ENCODE measurements around the gene IER2. TPM values are rescaled to one million over a fixed set of nuclear protein-coding genes. Genes with fewer than 3 reads are reported as not detected.
"Not testable (repeated sequence)": the region's sequence is repeated elsewhere in the genome, so short reads cannot be mapped to it uniquely, and the experiment has no call there.

IER2 gene
- total RNA-seq, 3 donors from 2014 or later, result 99.4 to 113 (median 110) TPM

GRCh38 chr19:13146763-13147563 lies 3.2 kb upstream of the IER2 start:
- no peaks in the 10 kb centered on the region for H3K27me3 Mint-ChIP-seq (ENCODE audit: low read depth)
- ATAC-seq, result no peak
- H3K4me1 Mint-ChIP-seq (ENCODE audit: low read depth), result peaks cover 26% of the 10 kb centered on the region
- no peaks in the 10 kb centered on the region for H3K9me3 Mint-ChIP-seq
- H3K4me3 Mint-ChIP-seq, result no peak overlapping the region
- H3K36me3 Mint-ChIP-seq (ENCODE audit: insufficient read depth), result peaks cover 7% of the 10 kb centered on the region
- no peak for DNase-seq

GRCh38 chr19:13149173-13149627 lies 1.0 kb upstream of the IER2 start:
- Mint-ChIP-seq H3K36me3 (ENCODE audit: insufficient read depth) (peaks cover 12% of the 10 kb centered on the region), H3K4me1 (ENCODE audit: low read depth) (peaks cover 26% of the 10 kb centered on the region), H3K4me3 (peak overlapping the region; percentile 99)
- not testable (repeated sequence) for H3K27me3 Mint-ChIP-seq (ENCODE audit: low read depth); ATAC-seq; H3K9me3 Mint-ChIP-seq; DNase-seq

GRCh38 chr19:13149628-13150186 lies 504 bp upstream of the IER2 start:
- Mint-ChIP-seq H3K36me3 (ENCODE audit: insufficient read depth) (peaks cover 15% of the 10 kb centered on the region), H3K4me1 (ENCODE audit: low read depth) (peaks cover 26% of the 10 kb centered on the region), H3K27me3 (ENCODE audit: low read depth) (no peaks in the 10 kb centered on the region), H3K9me3 (no peaks in the 10 kb centered on the region), H3K4me3 (peak overlapping the region; percentile 99)
- DNase-seq (no peak), ATAC-seq (peak; percentile 2)

GRCh38 chr19:13150931-13151604 lies 857 bp downstream of the IER2 start:
- DNase-seq, result peak; percentile 18
- Mint-ChIP-seq H3K9me3 (no peaks in the 10 kb centered on the region), H3K4me3 (peak overlapping the region; percentile 99), H3K27me3 (ENCODE audit: low read depth) (no peaks in the 10 kb centered on the region), H3K4me1 (ENCODE audit: low read depth) (peaks cover 31% of the 10 kb centered on the region), H3K36me3 (ENCODE audit: insufficient read depth) (peaks cover 18% of the 10 kb centered on the region)
- peak; percentile 2 to 5 for ATAC-seq

GRCh38 chr19:13151605-13152355 lies 1.6 kb downstream of the IER2 start:
- DNase-seq (peak; percentile 95), ATAC-seq (peak; percentile 57 to 59)
- H3K4me3 Mint-ChIP-seq, result peak overlapping the region; percentile 99
- H3K4me1 Mint-ChIP-seq (ENCODE audit: low read depth), result peaks cover 36% of the 10 kb centered on the region
- H3K36me3 Mint-ChIP-seq (ENCODE audit: insufficient read depth), result peaks cover 18% of the 10 kb centered on the region
- H3K9me3 Mint-ChIP-seq, result no peaks in the 10 kb centered on the region
- no peaks in the 10 kb centered on the region for H3K27me3 Mint-ChIP-seq (ENCODE audit: low read depth)

GRCh38 chr19:13152356-13152973 lies 2.3 kb downstream of the IER2 start:
- DNase-seq, result no peak
- Mint-ChIP-seq H3K4me1 (ENCODE audit: low read depth) (peaks cover 37% of the 10 kb centered on the region), H3K9me3 (no peaks in the 10 kb centered on the region)

GRCh38 chr19:13152974-13153568 lies 2.9 kb downstream of the IER2 start:
- peaks cover 41% of the 10 kb centered on the region for H3K4me1 Mint-ChIP-seq (ENCODE audit: low read depth)
- H3K9me3 Mint-ChIP-seq, result no peaks in the 10 kb centered on the region
- no peaks in the 10 kb centered on the region for H3K27me3 Mint-ChIP-seq (ENCODE audit: low read depth)
- peak; percentile 98 for DNase-seq
- ATAC-seq, result peak; percentile 34 to 35
- H3K4me3 Mint-ChIP-seq, result peak overlapping the region; percentile 99
- peaks cover 18% of the 10 kb centered on the region for H3K36me3 Mint-ChIP-seq (ENCODE audit: insufficient read depth)

More at GRCh38 chr19:13152356-13152973, 2.3 kb downstream of the IER2 start:
- H3K4me3 Mint-ChIP-seq, result peak overlapping the region; percentile 99
- no peaks in the 10 kb centered on the region for H3K27me3 Mint-ChIP-seq (ENCODE audit: low read depth)
- ATAC-seq, result peak; percentile 11 to 13
- peaks cover 18% of the 10 kb centered on the region for H3K36me3 Mint-ChIP-seq (ENCODE audit: insufficient read depth)

GRCh38 chr19:13153569-13154240 lies 3.5 kb downstream of the IER2 start:
- H3K9me3 Mint-ChIP-seq, result no peaks in the 10 kb centered on the region
- peaks cover 18% of the 10 kb centered on the region for H3K36me3 Mint-ChIP-seq (ENCODE audit: insufficient read depth)
- peak overlapping the region; percentile 99 for H3K4me3 Mint-ChIP-seq
- no peak for ATAC-seq
- H3K27me3 Mint-ChIP-seq (ENCODE audit: low read depth), result no peaks in the 10 kb centered on the region
- H3K4me1 Mint-ChIP-seq (ENCODE audit: low read depth), result peaks cover 43% of the 10 kb centered on the region
- DNase-seq, result peak; percentile 13

- Mint-ChIP-seq H3K4me3 (peak overlapping the region; percentile 99), H3K9me3 (no peaks in the 10 kb centered on the region), H3K27me3 (ENCODE audit: low read depth) (no peaks in the 10 kb centered on the region), H3K36me3 (ENCODE audit: insufficient read depth) (peaks cover 18% of the 10 kb centered on the region), H3K4me1 (ENCODE audit: low read depth) (peaks cover 39% of the 10 kb centered on the region)
- DNase-seq (peak; percentile 52), ATAC-seq (no peak)
Observed at GRCh38 chr19:13154241-13154778, 4.1 kb downstream of the IER2 start.

GRCh38 chr19:13154911-13155471 lies 4.8 kb downstream of the IER2 start:
- H3K4me3 Mint-ChIP-seq, result peak overlapping the region; percentile 99
- H3K27me3 Mint-ChIP-seq (ENCODE audit: low read depth), result no peaks in the 10 kb centered on the region
- DNase-seq (peak; percentile 72), ATAC-seq (peak; percentile 15 to 17)
- no peaks in the 10 kb centered on the region for H3K9me3 Mint-ChIP-seq
- H3K4me1 Mint-ChIP-seq (ENCODE audit: low read depth), result peaks cover 40% of the 10 kb centered on the region
- H3K36me3 Mint-ChIP-seq (ENCODE audit: insufficient read depth), result peaks cover 18% of the 10 kb centered on the region

GRCh38 chr19:13155472-13156359 lies 5.5 kb downstream of the IER2 start:
- DNase-seq (peak; percentile 62), ATAC-seq (no peak)
- H3K9me3 Mint-ChIP-seq, result no peaks in the 10 kb centered on the region
- no peaks in the 10 kb centered on the region for H3K27me3 Mint-ChIP-seq (ENCODE audit: low read depth)
- H3K4me3 Mint-ChIP-seq, result peak overlapping the region; percentile 99
- H3K36me3 Mint-ChIP-seq (ENCODE audit: insufficient read depth), result peaks cover 18% of the 10 kb centered on the region
- peaks cover 41% of the 10 kb centered on the region for H3K4me1 Mint-ChIP-seq (ENCODE audit: low read depth)

- Mint-ChIP-seq H3K9me3 (no peaks in the 10 kb centered on the region), H3K4me3 (no peak overlapping the region), H3K4me1 (ENCODE audit: low read depth) (peaks cover 67% of the 10 kb centered on the region), H3K36me3 (ENCODE audit: insufficient read depth) (peaks cover 2% of the 10 kb centered on the region), H3K27me3 (ENCODE audit: low read depth) (no peaks in the 10 kb centered on the region)
- DNase-seq (no peak), ATAC-seq (no peak)
Observed at GRCh38 chr19:13159713-13160112, 9.5 kb downstream of the IER2 start.

Measured in activated T-cell treated with anti-CD3 and anti-CD28 coated beads, Interleukin-2, amount 50 U/mL, for 4 hours (primary cell).